Endothelial cell of umbilical vein (primary cell): ENCODE results near the gene FOCAD.

ENCODE experiments used
- CTCF ChIP-seq, 2 donors: IDR thresholded peaks; 1 replicate in 1 of 2; 2 replicates in 1 of 2; pipeline ENCODE4 v1.5.1; 2011; ENCODE audit warnings: low read length in 2 of 2, mild to moderate bottlenecking in 2 of 2, moderate library complexity in 2 of 2, control low read depth in 1 of 2, inconsistent platforms in 1 of 2, low read depth in 1 of 2; ENCODE audit not compliant: insufficient read depth in 1 of 2; ENCODE audit errors: extremely low read depth in 1 of 2
- JUN ChIP-seq: IDR thresholded peaks from 2 replicates; pipeline ENCODE4 v1.6.1; 2011; ENCODE audit warnings: borderline replicate concordance, low read depth; ENCODE audit not compliant: insufficient read length, insufficient read depth
- MYC ChIP-seq: IDR thresholded peaks from one replicate; pipeline ENCODE4 v1.6.1; 2011; ENCODE audit warnings: mild to moderate bottlenecking, low read depth, low read length

GRCh38 chr9:20689833-20690232, 5.8 kb downstream of the FOCAD start:
- TF ChIP-seq JUN, result no peak
- no peak for TF ChIP-seq CTCF (IDR thresholded peaks at IDR 0.05; ENCODE audit: extremely low read depth in 1 of 2, insufficient read depth in 1 of 2, low read depth in 1 of 2, low read length in 2 of 2)
- no peak for TF ChIP-seq MYC
